ENCODE measurements around the gene MYLIP. TPM values are rescaled to one million over a fixed set of nuclear protein-coding genes. Genes with fewer than 3 reads are reported as not detected.

Gene MYLIP
- total RNA-seq, 4 donors from 2014 or later = 49.9 to 131 (median 79.3) TPM

DNA sequence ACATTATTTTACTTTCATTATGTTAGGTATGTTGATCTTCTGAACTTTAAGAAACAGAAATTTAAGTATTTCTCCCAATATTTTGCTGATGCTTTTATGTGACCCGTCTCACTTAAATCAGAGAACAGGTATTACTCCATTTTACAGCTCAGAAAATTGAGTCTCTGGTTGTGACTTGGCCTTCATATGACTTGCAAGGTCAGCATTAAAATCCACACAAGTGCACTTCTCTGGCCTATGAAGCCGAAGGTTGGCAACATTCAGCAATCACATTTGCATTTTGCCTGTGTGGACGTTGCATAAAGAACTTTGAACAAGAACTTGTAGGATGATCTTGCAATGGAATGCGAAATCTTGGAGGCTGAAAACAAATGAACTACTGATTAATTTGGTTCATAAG lies 10.1 kb upstream of the MYLIP start:
- no peaks in the 10 kb centered on the region for H3K27me3 ChIP-seq
- no peak for TF ChIP-seq POLR2AphosphoS5 (IDR thresholded peaks at IDR 0.05)
- no peaks in the 10 kb centered on the region for H3K9me3 ChIP-seq
- H3K27ac ChIP-seq = no peak overlapping the region
- H3K4me3 ChIP-seq = no peak overlapping the region
- no peaks in the 10 kb centered on the region for H3K4me1 ChIP-seq
- no peak for ATAC-seq
- no peaks in the 10 kb centered on the region for H3K36me3 ChIP-seq
- 88 to 90% methylated on average over 4 of the region's 4 CpGs for WGBS, 2 donors (ENCODE audit: low coverage in 1 of 2)

DNA sequence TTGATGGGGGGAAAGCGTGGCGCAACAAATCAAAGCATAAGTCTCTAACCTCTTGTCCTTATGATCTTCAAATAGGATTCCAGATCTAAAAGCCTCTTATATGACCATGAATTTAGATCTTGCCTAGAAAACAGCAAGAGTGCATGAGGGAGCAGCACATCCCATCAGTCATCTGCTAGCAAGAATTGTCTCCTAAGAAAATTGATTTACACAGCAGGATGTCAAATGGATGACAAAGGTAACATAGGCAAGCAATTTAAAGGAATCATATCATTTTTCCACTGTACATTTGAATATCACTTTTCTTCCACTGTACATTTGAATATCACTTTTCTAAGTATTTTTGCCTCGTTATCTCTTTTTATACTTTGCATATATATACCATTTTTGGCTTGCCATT lies 7.5 kb upstream of the MYLIP start:
- Histone ChIP-seq H3K27me3 (no peaks in the 10 kb centered on the region), H3K27ac (no peak overlapping the region), H3K4me1 (peaks cover 0 to 9% (median 0%) of the 10 kb centered on the region in 3 donors), H3K36me3 (no peaks in the 10 kb centered on the region), H3K4me3 (no peak overlapping the region), H3K9me3 (no peaks in the 10 kb centered on the region)
- no peak for TF ChIP-seq EP300 (IDR thresholded peaks at IDR 0.05)
- no peak for TF ChIP-seq POLR2AphosphoS5 (IDR thresholded peaks at IDR 0.05)
- TF ChIP-seq, protein P1, sequence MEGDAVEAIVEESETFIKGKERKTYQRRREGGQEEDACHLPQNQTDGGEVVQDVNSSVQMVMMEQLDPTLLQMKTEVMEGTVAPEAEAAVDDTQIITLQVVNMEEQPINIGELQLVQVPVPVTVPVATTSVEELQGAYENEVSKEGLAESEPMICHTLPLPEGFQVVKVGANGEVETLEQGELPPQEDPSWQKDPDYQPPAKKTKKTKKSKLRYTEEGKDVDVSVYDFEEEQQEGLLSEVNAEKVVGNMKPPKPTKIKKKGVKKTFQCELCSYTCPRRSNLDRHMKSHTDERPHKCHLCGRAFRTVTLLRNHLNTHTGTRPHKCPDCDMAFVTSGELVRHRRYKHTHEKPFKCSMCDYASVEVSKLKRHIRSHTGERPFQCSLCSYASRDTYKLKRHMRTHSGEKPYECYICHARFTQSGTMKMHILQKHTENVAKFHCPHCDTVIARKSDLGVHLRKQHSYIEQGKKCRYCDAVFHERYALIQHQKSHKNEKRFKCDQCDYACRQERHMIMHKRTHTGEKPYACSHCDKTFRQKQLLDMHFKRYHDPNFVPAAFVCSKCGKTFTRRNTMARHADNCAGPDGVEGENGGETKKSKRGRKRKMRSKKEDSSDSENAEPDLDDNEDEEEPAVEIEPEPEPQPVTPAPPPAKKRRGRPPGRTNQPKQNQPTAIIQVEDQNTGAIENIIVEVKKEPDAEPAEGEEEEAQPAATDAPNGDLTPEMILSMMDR (IDR thresholded peaks at IDR 0.05) = no peak
- TF ChIP-seq POLR2A (IDR thresholded peaks at IDR 0.05) = no peak
- no peak for ATAC-seq
- 96 to 97% methylated on average over 3 of the region's 3 CpGs for WGBS, 2 donors (ENCODE audit: low coverage in 1 of 2)

DNA sequence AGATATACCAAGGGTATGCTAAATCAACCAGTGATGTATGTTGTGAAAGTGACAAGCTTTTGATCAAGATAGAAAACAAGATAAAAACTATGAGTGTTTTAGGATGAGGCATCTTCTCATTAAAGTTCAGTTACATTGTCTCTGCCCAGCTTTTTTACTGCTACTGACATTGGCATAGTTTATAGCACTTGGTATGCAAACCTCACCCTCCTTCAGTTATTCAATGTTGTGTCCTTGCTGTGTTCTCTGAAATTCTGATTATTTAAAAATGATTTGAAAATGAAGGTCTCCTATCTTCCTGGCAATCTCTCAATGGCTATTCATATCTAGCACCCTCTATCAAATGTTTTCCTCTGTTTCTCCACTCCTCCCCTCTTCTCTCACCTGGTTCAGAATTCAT lies 6.7 kb upstream of the MYLIP start:
- ATAC-seq = no peak
- TF ChIP-seq POLR2AphosphoS5 (IDR thresholded peaks at IDR 0.05) (no peak), EP300 (IDR thresholded peaks at IDR 0.05) (no peak), POLR2A (IDR thresholded peaks at IDR 0.05) (no peak)
- TF ChIP-seq, protein P1 (IDR thresholded peaks at IDR 0.05) = no peak

DNA sequence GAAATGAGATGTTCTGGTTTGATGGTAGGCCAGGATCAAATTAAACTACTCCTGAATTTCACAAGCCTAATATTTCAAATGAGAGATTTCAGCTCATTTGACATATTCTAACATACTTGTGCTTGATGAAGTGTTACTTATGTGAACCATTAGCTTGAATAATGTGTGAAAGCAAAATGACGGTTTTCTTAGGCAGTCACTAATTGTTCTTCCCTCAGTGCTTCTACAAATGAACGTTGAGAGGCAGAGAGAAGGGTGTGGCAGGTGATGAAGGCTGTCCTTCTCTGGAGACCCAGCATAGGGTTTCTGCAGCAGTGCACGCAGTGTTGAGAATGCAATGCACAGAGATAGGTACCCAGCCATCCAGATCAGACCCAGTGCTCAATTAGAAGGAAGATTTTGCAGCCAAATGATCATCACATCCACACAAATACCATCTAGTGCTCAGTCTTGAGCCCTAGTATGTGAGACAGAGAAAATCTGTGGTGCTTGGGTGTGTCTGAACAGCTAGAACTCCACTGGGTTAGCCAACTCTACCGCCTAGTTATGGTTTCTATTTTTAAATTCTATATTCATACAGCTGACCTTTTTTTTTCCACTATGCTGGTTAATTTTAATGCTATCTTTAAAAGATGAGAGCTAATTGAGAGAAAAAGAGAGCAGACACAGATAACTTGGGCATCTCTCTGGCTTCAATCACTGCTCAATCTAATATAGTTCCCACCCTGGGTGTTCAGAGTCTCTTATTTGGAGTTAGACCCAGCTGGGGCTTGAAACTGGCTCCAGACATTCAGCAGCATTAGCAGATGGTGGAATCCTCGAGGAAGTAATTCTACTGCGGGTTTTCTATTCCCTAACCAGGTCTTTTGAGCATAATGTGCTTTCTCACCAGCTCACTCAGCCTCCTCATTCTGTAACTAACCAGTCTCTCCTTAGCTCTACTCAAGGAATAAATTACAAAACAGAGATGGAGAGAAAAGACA lies 4.4 kb upstream of the MYLIP start:
- TF ChIP-seq, protein P1 (IDR thresholded peaks at IDR 0.05) = no peak
- no peak for TF ChIP-seq POLR2A (IDR thresholded peaks at IDR 0.05)
- TF ChIP-seq POLR2AphosphoS5 (IDR thresholded peaks at IDR 0.05) = no peak
- no peak for TF ChIP-seq EP300 (IDR thresholded peaks at IDR 0.05)
- Histone ChIP-seq H3K4me3 (no peak overlapping the region), H3K27me3 (no peaks in the 10 kb centered on the region), H3K36me3 (no peaks in the 10 kb centered on the region), H3K4me1 (peaks cover 0 to 9% (median 0%) of the 10 kb centered on the region in 3 donors), H3K9me3 (no peaks in the 10 kb centered on the region), H3K27ac (no peak overlapping the region)
- ATAC-seq = no peak
- WGBS, 2 donors (ENCODE audit: low coverage in 1 of 2) = 41 to 47% methylated on average over 6 of the region's 6 CpGs

More for the DNA sequence above, 6.7 kb upstream of the MYLIP start:
- H3K4me3 ChIP-seq = no peak overlapping the region
- no peaks in the 10 kb centered on the region for H3K9me3 ChIP-seq
- peaks cover 0 to 9% (median 0%) of the 10 kb centered on the region in 3 donors for H3K4me1 ChIP-seq
- no peaks in the 10 kb centered on the region for H3K36me3 ChIP-seq
- no peak overlapping the region for H3K27ac ChIP-seq
- H3K27me3 ChIP-seq = no peaks in the 10 kb centered on the region

DNA sequence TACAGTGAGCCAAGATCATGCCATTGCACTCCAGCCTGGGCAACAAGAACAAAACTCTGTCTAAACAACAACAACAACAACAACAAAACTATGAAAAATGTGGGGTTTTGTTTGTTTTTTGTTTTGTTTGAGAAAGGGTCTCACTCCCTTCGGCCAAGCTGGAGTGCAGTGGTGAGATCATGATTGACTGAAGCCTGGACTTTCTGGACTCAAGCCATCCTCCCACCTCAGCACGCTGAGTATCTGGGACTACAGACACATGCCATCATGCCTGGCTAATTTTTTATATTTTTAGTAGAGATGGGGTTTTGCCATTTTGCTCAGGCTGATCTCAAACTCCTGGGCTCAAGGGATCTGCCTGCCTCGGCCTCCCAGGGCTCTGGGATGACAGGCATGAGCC lies 2.8 kb upstream of the MYLIP start:
- no peaks in the 10 kb centered on the region for H3K27me3 ChIP-seq
- WGBS, 2 donors (ENCODE audit: low coverage in 1 of 2) = 93 to 100% methylated on average over 1 to 2 of the region's 3 CpGs
- H3K36me3 ChIP-seq = no peaks in the 10 kb centered on the region
- no peaks in the 10 kb centered on the region for H3K9me3 ChIP-seq
- ATAC-seq = no peak
- no peak overlapping the region for H3K27ac ChIP-seq
- no peak overlapping the region for H3K4me3 ChIP-seq
- TF ChIP-seq POLR2A (IDR thresholded peaks at IDR 0.05) = no peak
- TF ChIP-seq POLR2AphosphoS5 (IDR thresholded peaks at IDR 0.05) = no peak
- no peak for TF ChIP-seq EP300 (IDR thresholded peaks at IDR 0.05)
- TF ChIP-seq, protein P1 (IDR thresholded peaks at IDR 0.05) = no peak
- peaks cover 0 to 9% (median 0%) of the 10 kb centered on the region in 3 donors for H3K4me1 ChIP-seq

All from gastroesophageal sphincter (tissue), 4 donors.